ENCODE data around the gene CASP8AP2. TPM values are rescaled to one million over a fixed set of nuclear protein-coding genes. Genes with fewer than 3 reads are reported as not detected.
"Not testable (repeated sequence)": the region's sequence is repeated elsewhere in the genome, so short reads cannot be mapped to it uniquely, and the experiment has no call there.

The CASP8AP2 gene
- 18.3 TPM for total RNA-seq
- long read RNA-seq, transcript CASP8AP2-202 (7 exons, 1,280 nt) = major isoform, 7 of 18 reads
- long read RNA-seq, partial matches to known transcripts = 3 of 18 reads
- long read RNA-seq, other reads (novel, unspliced or antisense) = 6 of 18 reads

DNA sequence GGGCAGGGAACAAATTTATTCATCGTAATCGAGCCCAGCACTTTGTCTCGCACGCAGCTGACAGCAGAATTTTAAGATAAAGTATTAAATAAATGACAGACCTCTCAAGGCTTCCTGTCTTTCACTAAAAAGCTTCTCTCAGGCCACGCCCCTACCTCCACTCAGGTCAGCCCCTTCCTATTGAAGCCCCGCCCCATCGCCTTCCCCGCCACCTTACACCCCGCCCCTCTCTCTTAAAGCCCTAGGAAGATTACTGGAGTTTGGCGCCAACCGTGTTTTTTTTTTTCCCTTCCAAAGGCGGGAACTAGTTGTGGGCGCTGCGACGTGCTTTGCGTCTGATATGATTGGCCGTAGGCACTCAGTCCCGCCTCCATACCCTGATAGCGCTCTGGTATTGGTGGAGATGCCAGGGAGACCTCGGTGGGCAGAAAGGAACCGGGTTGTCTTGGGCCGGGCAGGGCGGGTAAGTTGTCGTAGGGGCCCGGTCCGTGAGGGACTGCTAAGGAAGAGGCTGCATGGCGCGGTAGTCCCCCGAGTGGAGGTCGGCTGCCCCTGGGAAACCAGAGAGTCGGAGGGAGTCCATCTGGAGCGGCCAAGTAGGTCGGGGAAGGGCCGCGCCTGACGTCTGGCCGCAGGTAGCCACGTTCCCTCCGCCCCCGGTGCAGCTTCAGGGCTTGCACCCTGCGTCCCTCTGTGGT lies at the start of gene CASP8AP2:
Gene CASP8AP2 (plus strand): TSS at position 409 of the 698 bp plus-strand sequence.
- peak; percentile 98 to 99 for ATAC-seq
- TF ChIP-seq, protein P1, sequence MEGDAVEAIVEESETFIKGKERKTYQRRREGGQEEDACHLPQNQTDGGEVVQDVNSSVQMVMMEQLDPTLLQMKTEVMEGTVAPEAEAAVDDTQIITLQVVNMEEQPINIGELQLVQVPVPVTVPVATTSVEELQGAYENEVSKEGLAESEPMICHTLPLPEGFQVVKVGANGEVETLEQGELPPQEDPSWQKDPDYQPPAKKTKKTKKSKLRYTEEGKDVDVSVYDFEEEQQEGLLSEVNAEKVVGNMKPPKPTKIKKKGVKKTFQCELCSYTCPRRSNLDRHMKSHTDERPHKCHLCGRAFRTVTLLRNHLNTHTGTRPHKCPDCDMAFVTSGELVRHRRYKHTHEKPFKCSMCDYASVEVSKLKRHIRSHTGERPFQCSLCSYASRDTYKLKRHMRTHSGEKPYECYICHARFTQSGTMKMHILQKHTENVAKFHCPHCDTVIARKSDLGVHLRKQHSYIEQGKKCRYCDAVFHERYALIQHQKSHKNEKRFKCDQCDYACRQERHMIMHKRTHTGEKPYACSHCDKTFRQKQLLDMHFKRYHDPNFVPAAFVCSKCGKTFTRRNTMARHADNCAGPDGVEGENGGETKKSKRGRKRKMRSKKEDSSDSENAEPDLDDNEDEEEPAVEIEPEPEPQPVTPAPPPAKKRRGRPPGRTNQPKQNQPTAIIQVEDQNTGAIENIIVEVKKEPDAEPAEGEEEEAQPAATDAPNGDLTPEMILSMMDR (IDR thresholded peaks at IDR 0.05) = no peak
- Histone ChIP-seq H3K36me3 (peaks cover 24% of the 10 kb centered on the region), H3K9me3 (no peaks in the 10 kb centered on the region), H3K27ac (peak within 1 kb of the TSS; percentile 88), H3K27me3 (ENCODE audit: low read depth) (no peaks in the 10 kb centered on the region), H3K4me3 (peak within 1 kb of the TSS; percentile 69), H3K4me1 (peaks cover 19% of the 10 kb centered on the region)
- peak; percentile 96 for DNase-seq
- intact Hi-C loops (cut with DNase I) = no loop called here

- TF ChIP-seq, protein P1 (IDR thresholded peaks at IDR 0.05) = no peak
- Histone ChIP-seq H3K4me1 (no peaks in the 10 kb centered on the region), H3K27me3 (ENCODE audit: low read depth) (no peaks in the 10 kb centered on the region), H3K36me3 (peaks cover 77% of the 10 kb centered on the region), H3K9me3 (no peaks in the 10 kb centered on the region), H3K4me3 (no peak overlapping the region), H3K27ac (no peak overlapping the region)
- intact Hi-C loops (cut with DNase I) = no loop called here
- ATAC-seq = no peak
- no peak for DNase-seq
These were observed 48.3 kb upstream of the CASP8AP2 start for GRCh38 chr6:89781070-89782034.

DNA sequence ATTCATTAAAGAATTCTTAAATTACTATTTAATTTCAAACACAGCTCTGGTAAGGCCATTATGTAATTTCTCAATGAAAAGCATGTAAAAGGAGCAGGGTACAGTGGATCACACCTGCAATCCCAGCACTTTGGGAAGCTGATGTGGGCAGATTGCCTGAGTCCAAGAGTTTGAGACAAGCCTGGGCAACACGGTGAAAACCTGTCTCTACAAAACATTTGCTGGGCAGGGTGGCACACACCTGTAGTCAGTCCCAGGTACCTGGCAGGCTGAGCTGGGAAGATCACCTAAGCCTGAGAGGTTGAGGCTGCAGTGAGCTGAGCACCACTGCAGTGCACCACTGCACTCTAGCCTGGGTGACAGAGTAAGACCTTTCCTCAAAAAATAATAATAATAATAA lies 47.5 kb upstream of the CASP8AP2 start:
- TF ChIP-seq, protein P1 (IDR thresholded peaks at IDR 0.05) = no peak
- no peaks in the 10 kb centered on the region for H3K9me3 ChIP-seq
- no peak overlapping the region for H3K4me3 ChIP-seq
- ATAC-seq (no peak), DNase-seq (no peak)
- intact Hi-C loops (cut with DNase I) = no loop called here
- H3K4me1 ChIP-seq = no peaks in the 10 kb centered on the region
- H3K36me3 ChIP-seq = peaks cover 83% of the 10 kb centered on the region
- no peak overlapping the region for H3K27ac ChIP-seq
- no peaks in the 10 kb centered on the region for H3K27me3 ChIP-seq (ENCODE audit: low read depth)

GRCh38 chr6:89783293-89783692 lies 46.4 kb upstream of the CASP8AP2 start:
- H3K27ac ChIP-seq; intact Hi-C loops (cut with DNase I); ATAC-seq; H3K9me3 ChIP-seq; H3K4me3 ChIP-seq; DNase-seq; H3K4me1 ChIP-seq; H3K27me3 ChIP-seq (ENCODE audit: low read depth): not testable (repeated sequence)
- H3K36me3 ChIP-seq = peaks cover 92% of the 10 kb centered on the region

DNA sequence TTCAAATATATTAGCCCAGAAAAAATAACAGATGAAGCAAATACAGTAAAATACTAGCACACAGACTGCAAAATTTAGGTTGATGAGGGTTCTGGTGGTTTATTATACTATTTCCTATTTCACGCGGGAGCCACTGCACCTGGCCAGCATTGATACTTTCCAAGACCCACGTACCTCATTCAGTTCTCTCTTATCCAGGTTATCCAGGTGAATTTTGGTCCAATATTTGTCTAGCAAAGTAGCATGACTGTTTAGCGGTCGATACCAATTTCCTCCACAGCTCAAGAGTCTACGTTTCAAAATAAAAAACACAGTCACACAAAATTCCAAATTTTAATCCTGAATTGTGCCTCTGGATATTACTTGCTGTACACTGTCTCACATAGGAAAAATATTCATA lies 44.8 kb upstream of the CASP8AP2 start:
- TF ChIP-seq, protein P1 (IDR thresholded peaks at IDR 0.05) = no peak
- ATAC-seq = no peak
- no peaks in the 10 kb centered on the region for H3K4me1 ChIP-seq
- no peak overlapping the region for H3K4me3 ChIP-seq
- H3K9me3 ChIP-seq = no peaks in the 10 kb centered on the region
- H3K27me3 ChIP-seq (ENCODE audit: low read depth) = no peaks in the 10 kb centered on the region
- no peak for DNase-seq
- H3K27ac ChIP-seq = no peak overlapping the region
- peaks cover 98% of the 10 kb centered on the region for H3K36me3 ChIP-seq
- intact Hi-C loops (cut with DNase I) = no loop called here

Data from lower lobe of right lung (tissue), 2 donors.